ENCODE data around the gene KCNE1.

GRCh38 chr21:34499116-34499515 is 12.9 kb downstream of the KCNE1 start:
- TF ChIP-seq, protein P1, sequence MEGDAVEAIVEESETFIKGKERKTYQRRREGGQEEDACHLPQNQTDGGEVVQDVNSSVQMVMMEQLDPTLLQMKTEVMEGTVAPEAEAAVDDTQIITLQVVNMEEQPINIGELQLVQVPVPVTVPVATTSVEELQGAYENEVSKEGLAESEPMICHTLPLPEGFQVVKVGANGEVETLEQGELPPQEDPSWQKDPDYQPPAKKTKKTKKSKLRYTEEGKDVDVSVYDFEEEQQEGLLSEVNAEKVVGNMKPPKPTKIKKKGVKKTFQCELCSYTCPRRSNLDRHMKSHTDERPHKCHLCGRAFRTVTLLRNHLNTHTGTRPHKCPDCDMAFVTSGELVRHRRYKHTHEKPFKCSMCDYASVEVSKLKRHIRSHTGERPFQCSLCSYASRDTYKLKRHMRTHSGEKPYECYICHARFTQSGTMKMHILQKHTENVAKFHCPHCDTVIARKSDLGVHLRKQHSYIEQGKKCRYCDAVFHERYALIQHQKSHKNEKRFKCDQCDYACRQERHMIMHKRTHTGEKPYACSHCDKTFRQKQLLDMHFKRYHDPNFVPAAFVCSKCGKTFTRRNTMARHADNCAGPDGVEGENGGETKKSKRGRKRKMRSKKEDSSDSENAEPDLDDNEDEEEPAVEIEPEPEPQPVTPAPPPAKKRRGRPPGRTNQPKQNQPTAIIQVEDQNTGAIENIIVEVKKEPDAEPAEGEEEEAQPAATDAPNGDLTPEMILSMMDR (IDR thresholded peaks at IDR 0.05; ENCODE audit: poor library complexity) = no peak
- no peak for TF ChIP-seq EZH2 (IDR thresholded peaks at IDR 0.05; ENCODE audit: borderline replicate concordance)
- no peak for TF ChIP-seq EZH2phosphoT487 (IDR thresholded peaks at IDR 0.05; ENCODE audit: low read depth, severe bottlenecking, unreplicated experiment)

All from hepatocyte (in vitro differentiated cells).